Measurements from ENCODE around the gene COMMD8.

DNA sequence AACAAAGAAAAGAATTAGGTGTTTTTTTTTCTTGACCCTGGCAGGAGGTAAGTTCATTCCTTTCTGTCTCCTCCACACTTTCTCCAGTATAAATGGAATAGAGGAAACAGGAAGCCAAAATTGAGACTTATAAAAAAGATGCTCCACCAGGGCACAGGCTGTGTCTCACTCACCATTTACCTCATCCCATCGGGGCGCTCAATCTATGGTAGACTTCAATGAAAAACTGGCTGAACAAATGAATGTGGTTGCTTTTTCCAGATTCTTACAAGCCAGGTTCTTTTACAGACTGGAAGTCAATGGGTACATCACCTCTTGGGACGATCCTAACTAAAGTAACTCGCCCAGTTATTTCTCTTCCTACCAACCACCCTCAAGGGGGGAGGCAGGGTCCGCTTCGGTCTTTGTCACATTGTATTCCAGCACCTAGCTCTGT lies 685 bp downstream of the COMMD8 start:
- TF ChIP-seq POLR2AphosphoS5 (IDR thresholded peaks at IDR 0.05; ENCODE audit: borderline replicate concordance, low read depth, low read length) (no peak), EZH2 (IDR thresholded peaks at IDR 0.05) (no peak)

All from SK-N-MC (cell line).